GM12878 (cell line): Measurements from ENCODE around the gene GET3. TPM values are rescaled to one million over a fixed set of nuclear protein-coding genes. Genes with fewer than 3 reads are reported as not detected.
A peak's percentile ranks its signal among the peaks of the same experiment; 100 is the strongest.

Experiments
- BCL11A ChIP-seq: IDR thresholded peaks from 2 replicates; pipeline ENCODE4 v1.6.1; 2011; ENCODE audit warnings: low read depth, low read length
- HDGF ChIP-seq: fragments of 450-650 bp; IDR thresholded peaks from 2 replicates; pipeline ENCODE4 v1.6.1; 2016; ENCODE audit warnings: antibody characterized with exemption
- LARP7 ChIP-seq: fragments of 450-650 bp; IDR thresholded peaks from 2 replicates; pipeline ENCODE4 v1.6.1; 2017; ENCODE audit warnings: mild to moderate bottlenecking
- RAD51 ChIP-seq: fragments of 450-650 bp; IDR thresholded peaks from 2 replicates; pipeline ENCODE4 v1.6.1; 2016; ENCODE audit warnings: moderate library complexity, mild to moderate bottlenecking, inconsistent platforms
- SPI1 ChIP-seq: IDR thresholded peaks from 2 replicates; pipeline ENCODE4 v1.6.1; 2011; ENCODE audit warnings: low read depth, mild to moderate bottlenecking, low read length, moderate library complexity, borderline replicate concordance; ENCODE audit not compliant: insufficient read depth
- polyA plus RNA-seq, 11 experiments: library from polyadenylated mRNA; depleted of rRNA in 4 of 11; unstranded in 6 of 11; stranded (reverse) in 5 of 11; fragments of >200 nt; fragmentation: Nextera tagmentation in 4 of 11; fragmentation: Illumina TruSeq in 1 of 11; extraction: Ambion mirVana in 4 of 11; extraction: Trizol in 1 of 11; gene quantifications; 1 replicate in 1 of 11; 2 replicates in 10 of 11; pipeline versions ENCODE4 v1.2.1 to v1.2.3, GENCODE V29; 2011 to 2016; ENCODE audit warnings: inconsistent platforms in 2 of 11, missing spikeins in 2 of 11, low read depth in 1 of 11
- total RNA-seq, 4 experiments: library from RNA; depleted of rRNA in 3 of 4; stranded (reverse); fragments of >200 nt in 3 of 4; fragmentation: Illumina TruSeq in 1 of 4; extraction: Trizol in 1 of 4; gene quantifications; 2 replicates each; pipeline versions ENCODE4 v1.2.1 to v1.2.3, GENCODE V29; 2013 to 2021
- TF ChIP-seq, protein P1 (sequence below): fragments of 450-650 bp; IDR thresholded peaks from 2 replicates; pipeline ENCODE4 v1.6.1; 2017; ENCODE audit warnings: mild to moderate bottlenecking, moderate library complexity
- TF ChIP-seq, protein P2 (sequence below): fragments of 450-650 bp; IDR thresholded peaks from 2 replicates; pipeline ENCODE4 v1.6.1; 2016; ENCODE audit warnings: mild to moderate bottlenecking
- TF ChIP-seq, protein P3 (sequence below): IDR thresholded peaks from 2 replicates; pipeline ENCODE4 v1.6.1; 2012; ENCODE audit warnings: low read depth, low read length, improper control_type of control experiment

GET3 gene
- total and polyA plus RNA-seq, 10 of the 15 experiments (the other 5 are each of a cell fraction or from before 2014, with no cell fraction given) = 14.5 to 144 (median 97.2) TPM

GRCh38 chr19:12779162-12779993 lies 42.1 kb downstream of the GET3 start (continued):
- TF ChIP-seq, protein P1, sequence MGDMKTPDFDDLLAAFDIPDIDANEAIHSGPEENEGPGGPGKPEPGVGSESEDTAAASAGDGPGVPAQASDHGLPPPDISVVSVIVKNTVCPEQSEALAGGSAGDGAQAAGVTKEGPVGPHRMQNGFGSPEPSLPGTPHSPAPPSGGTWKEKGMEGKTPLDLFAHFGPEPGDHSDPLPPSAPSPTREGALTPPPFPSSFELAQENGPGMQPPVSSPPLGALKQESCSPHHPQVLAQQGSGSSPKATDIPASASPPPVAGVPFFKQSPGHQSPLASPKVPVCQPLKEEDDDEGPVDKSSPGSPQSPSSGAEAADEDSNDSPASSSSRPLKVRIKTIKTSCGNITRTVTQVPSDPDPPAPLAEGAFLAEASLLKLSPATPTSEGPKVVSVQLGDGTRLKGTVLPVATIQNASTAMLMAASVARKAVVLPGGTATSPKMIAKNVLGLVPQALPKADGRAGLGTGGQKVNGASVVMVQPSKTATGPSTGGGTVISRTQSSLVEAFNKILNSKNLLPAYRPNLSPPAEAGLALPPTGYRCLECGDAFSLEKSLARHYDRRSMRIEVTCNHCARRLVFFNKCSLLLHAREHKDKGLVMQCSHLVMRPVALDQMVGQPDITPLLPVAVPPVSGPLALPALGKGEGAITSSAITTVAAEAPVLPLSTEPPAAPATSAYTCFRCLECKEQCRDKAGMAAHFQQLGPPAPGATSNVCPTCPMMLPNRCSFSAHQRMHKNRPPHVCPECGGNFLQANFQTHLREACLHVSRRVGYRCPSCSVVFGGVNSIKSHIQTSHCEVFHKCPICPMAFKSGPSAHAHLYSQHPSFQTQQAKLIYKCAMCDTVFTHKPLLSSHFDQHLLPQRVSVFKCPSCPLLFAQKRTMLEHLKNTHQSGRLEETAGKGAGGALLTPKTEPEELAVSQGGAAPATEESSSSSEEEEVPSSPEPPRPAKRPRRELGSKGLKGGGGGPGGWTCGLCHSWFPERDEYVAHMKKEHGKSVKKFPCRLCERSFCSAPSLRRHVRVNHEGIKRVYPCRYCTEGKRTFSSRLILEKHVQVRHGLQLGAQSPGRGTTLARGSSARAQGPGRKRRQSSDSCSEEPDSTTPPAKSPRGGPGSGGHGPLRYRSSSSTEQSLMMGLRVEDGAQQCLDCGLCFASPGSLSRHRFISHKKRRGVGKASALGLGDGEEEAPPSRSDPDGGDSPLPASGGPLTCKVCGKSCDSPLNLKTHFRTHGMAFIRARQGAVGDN = no peak
- TF ChIP-seq HDGF (peak; percentile 43; the same call in 1 of the 2 replicates), RAD51 (no peak), LARP7 (0 out of 2 replicates have a peak, but pooled peaks have one; percentile 46), SPI1 (no peak), BCL11A (no peak)
- TF ChIP-seq, protein P2, sequence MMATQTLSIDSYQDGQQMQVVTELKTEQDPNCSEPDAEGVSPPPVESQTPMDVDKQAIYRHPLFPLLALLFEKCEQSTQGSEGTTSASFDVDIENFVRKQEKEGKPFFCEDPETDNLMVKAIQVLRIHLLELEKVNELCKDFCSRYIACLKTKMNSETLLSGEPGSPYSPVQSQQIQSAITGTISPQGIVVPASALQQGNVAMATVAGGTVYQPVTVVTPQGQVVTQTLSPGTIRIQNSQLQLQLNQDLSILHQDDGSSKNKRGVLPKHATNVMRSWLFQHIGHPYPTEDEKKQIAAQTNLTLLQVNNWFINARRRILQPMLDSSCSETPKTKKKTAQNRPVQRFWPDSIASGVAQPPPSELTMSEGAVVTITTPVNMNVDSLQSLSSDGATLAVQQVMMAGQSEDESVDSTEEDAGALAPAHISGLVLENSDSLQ = peak; percentile 29; the same call in 1 of the 2 replicates
- TF ChIP-seq, protein P3, sequence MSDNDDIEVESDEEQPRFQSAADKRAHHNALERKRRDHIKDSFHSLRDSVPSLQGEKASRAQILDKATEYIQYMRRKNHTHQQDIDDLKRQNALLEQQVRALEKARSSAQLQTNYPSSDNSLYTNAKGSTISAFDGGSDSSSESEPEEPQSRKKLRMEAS = no peak
